Activated effector memory CD4-positive, alpha-beta T cell treated with Interleukin-2 at 50 U/mL for 16 hours (primary cell): ENCODE data around the gene TNRC6A.
"Not testable (repeated sequence)": the region's sequence is repeated elsewhere in the genome, so short reads cannot be mapped to it uniquely, and the experiment has no call there.

Experiments
- DNase-seq: peaks from one replicate; pipeline ENCODE4 v3.0.0-alpha.2; 2020

TNRC6A gene

GRCh38 chr16:24846548-24847357 is 117.3 kb downstream of the TNRC6A start:
- DNase-seq: no peak

DNA sequence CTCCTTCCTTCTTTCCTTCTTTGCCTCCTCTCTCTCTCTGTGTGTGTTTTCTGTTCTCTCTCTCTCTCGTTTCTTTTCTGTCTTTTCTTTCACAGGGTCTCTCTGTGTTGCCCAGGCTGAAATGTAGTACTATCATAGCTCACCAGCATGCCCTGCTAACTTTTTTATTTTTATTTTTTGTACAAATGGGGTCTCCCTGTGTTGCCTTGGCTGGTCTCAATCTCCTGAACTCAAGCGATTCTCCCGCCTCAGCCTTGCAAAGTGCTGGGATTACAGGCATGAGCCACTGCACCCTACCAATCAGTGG is 117.9 kb downstream of the TNRC6A start:
- no peak for DNase-seq

- no peak for DNase-seq
These were observed 118.6 kb downstream of the TNRC6A start for GRCh38 chr16:24848065-24848464.

DNA sequence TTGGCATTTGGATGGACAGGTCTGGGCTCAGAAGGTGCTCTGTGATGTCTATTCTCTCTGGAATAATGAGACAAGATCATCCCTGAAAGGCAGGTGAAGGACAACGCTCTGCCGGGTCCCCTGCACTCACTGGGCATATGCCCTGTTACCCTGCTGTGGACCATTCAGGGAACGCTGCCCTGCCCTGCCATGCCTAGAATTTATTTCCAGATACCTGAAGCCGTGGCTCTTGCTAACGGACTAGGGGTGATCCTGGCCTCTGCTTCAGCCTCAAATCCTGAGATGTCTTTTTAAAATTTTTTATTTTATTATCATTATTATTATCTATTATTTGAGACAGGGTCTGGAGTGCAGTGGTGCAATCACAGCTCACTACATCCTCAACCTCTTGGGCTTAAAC is 120.2 kb downstream of the TNRC6A start:
- DNase-seq: no peak

DNA sequence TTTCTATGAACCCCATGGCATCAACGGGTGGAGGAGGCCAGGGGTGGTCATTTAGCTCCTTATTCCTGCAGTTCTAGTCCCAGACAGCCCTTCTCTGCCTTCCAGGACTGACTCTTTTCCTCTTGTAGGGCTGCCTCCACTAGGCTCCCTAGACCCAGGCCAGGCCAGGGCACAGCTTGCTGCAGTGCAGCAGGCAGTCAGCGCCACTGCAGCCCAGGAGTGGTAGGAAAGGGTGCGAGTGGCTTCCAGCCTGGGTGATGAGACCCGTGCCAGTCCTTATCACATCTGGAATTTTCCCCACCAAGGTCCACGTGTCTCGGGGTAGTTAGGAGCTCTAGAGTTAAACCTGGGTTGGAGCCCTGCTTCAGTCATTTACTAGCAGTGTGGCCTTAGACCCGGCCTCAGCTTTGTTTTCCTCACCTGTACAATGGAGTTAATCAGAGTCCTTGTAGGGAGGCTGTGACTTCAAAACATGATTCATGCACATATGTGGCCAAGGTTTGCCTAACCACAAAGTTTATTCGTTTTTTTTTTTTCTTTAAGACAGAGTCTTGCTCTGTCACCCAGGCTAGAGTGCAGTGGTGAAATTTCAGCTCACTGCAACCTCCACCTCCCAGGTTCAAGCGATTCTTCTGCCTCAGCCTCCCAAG is 121.0 kb downstream of the TNRC6A start:
- DNase-seq: no peak

DNA sequence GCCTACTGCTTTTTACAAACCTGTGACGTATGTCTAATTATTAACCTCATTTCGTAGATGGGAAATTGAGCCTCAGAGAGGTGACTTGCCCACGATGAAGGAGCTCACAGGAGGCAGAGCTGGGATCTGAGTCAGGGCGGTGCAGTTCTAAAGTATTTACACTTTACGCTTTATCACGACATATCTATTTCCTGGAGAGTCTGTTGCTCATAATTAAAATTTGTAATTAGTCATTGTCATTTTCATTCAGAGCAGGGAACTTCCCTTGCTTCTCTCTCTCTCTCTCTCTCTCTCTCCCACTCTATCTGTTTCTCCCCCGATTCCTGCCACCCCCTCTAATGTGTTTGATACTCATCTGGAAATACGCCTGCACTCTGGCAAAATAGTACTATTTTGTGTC is 122.2 kb downstream of the TNRC6A start:
- DNase-seq: no peak

- DNase-seq: no peak
These were observed 122.8 kb downstream of the TNRC6A start for GRCh38 chr16:24852281-24852721.

GRCh38 chr16:24853169-24853824 is 123.8 kb downstream of the TNRC6A start:
- no peak for DNase-seq

- no peak for DNase-seq
These were observed 124.4 kb downstream of the TNRC6A start for GRCh38 chr16:24853830-24854229.

DNA sequence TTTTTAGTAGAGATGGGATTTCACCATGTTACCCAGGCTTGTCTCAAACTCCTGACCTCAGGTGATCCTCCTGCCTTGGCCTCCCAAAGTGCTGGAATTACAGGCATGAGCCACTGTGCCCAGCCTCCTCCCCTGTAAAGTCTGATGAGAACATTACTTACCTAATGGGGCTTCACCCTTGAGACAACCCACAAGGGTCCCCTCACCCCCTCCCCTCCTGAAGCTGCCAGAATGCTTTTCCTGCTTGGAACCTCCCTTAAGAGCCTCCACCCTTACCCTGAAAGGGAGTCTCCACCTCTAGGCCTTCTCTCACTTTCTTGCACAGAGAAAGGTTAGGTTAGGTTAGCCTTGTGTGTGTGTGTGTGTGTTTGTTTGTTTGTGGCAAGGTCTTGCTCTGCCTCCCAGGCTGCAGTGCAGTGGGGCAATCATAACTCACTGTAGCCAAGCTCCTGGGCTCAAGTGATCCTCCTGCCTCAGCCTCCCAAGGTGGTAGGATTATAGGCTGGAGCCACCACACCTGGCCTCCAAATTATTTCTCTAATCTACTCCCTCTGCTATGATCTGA is 125.2 kb downstream of the TNRC6A start:
- DNase-seq: no peak

DNA sequence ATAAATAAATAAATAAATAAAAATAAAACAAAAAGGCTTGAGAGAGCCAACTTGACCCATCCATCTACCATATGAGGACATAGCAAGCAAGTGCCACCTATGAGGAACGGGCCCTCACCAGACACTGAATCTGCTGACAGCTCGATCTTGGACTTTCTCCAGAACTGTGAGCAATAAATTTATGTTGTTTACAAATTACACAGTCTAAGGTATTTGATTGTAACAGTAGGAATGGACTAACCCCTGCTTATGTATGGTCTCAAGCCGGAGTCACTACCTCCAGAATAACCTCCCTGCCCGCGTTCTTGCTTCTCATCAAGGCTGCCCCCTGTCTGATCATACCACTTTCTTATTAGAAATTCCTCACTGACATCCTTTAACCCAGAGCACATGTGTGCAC is 126.2 kb downstream of the TNRC6A start:
- DNase-seq: no peak

- DNase-seq: not testable (repeated sequence)
These were observed 127.4 kb downstream of the TNRC6A start for GRCh38 chr16:24856871-24857270.

- DNase-seq: peak; percentile 3
These were observed 129.0 kb downstream of the TNRC6A start for GRCh38 chr16:24858219-24859041.

DNA sequence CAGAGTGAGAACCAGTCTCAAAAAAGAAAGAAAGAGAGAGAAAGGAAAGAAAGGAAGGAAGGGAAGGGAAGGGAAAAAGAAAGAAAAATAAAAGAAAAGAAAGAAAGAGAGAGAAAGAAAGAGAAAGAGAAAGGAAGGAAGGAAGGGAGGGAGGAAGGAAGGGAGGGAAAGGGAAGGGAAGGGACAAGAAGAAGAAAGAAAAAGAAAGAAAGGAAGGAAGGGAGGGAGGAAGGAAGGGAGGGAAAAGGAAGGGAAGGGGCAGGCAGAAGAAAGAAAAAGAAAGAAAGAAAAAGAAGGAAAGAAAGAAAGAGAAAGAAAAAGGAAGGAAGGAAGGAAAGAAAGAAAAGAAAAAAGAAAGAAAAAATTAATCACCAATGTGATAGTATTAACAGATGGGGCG is 132.0 kb downstream of the TNRC6A start:
- DNase-seq: no peak

GRCh38 chr16:24863582-24864437 is 134.4 kb downstream of the TNRC6A start:
- no peak for DNase-seq

DNA sequence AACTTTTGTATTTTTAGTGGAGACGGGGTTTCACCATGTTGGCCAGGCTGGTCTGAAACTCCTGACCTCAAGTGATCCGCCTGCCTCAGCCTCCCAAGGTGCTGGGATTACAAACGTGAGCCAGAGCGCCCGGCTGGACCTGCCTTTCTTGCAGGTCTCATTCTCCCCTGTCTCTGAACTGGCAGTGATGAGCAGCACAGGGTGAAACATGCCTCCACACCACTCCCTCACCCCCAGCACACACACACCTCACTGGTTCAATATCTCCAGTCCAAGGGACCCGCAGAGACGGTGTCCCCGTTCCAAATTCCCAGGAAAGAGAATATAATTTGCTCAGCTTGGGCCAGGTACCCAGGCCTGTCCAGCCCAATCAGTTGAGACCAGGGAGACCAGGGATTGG is 139.6 kb downstream of the TNRC6A start:
- DNase-seq: no peak

DNA sequence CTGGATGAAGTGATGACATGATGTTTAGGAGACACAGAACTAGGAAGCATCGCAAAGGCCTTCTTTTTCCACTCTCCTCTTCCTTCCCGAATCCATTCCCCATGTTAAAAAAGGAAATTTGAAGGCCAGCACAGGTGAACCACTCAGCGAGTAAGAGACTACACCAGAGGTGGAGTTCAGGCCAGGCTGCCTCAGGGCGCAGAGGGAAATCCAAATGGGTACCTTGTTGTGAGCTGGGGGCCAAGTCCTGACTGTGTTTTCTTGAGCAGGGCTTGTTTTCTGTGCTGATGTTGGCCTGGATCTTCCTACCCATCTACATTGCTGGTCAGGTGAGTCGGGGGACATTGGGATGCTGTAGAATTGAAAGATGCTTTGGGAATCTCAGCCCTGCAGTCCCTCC is 142.4 kb downstream of the TNRC6A start:
- DNase-seq: no peak

GRCh38 chr16:24873028-24873427 is 143.6 kb downstream of the TNRC6A start:
- no peak for DNase-seq

GRCh38 chr16:24875466-24875865 is 146.0 kb downstream of the TNRC6A start:
- no peak for DNase-seq
